HG03045 (cell line): ENCODE results near the gene SLC22A25.
"Not testable (repeated sequence)": the region's sequence is repeated elsewhere in the genome, so short reads cannot be mapped to it uniquely, and the experiment has no call there.

Experiments used
- ATAC-seq: cut with Tn5 transposase; IDR thresholded peaks from one replicate; pipeline ENCODE4 v1.9.1; 2021; ENCODE audit warnings: mild to moderate bottlenecking, moderate library complexity; ENCODE audit not compliant: unreplicated experiment

SLC22A25 gene

DNA sequence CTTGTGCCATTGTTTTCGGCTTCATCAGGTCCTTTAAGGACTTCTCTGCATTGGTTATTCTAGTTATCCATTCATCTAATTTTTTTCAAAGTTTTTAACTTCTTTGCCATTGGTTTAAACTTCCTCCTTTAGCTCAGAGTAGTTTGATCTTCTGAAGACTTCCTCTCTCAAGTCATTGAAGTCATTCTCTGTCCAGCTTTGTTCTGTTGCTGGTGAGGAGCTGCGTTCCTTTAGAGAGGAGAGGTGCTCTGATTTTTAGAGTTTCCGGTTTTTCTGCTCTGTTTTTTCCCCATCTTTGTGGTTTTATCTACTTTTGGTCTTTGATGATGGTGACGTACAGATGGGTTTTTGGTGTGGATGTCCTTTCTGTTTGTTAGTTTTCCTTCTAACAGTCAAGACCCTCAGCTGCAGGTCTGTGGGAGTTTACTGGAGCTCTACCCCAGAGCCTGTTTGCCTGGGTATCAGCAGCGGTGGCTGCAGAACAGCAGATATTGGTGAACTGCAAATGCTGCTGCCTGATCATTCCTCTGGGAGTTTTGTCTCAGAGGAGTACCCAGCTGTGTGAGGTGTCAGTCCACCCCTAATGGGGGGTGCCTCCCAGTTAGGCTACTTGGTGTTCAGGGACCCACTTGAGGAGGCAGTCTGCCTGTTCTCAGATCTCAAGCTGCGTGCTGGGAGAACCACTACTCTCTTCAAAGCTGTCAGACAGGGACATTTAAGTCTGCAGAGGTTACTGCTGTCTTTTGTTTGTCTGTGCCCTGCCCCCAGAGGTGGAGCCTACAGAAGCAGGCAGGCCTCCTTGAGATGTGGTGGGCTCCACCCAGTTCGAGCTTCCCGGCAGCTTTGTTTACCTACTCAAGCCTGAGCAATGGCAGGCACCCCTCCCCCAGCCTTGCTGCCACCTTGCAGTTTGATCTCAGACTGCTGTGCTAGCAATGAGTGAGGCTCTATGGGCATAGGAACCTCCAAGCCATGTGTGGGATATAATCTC is 7.6 kb downstream of the SLC22A25 start:
- ATAC-seq = not testable (repeated sequence)

DNA sequence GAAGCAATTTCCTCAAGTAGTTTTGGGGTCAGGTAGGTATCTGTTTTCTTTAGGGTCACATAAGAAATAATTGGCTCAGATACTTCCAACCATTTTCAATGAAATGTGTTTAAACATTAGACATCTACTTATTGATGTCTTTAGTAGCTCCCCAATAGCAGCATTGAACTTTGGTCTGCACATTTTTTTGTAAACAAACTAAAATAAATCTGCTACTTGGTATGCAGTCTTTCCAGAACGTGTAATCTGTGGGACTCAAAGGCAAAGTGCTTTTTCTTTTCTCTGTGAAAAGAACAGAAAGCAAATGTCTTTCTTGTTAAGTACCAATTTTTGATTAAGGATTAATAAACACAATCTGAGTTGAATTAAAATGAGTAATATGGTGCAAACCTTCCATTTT is 13.6 kb downstream of the SLC22A25 start:
- no peak for ATAC-seq

DNA sequence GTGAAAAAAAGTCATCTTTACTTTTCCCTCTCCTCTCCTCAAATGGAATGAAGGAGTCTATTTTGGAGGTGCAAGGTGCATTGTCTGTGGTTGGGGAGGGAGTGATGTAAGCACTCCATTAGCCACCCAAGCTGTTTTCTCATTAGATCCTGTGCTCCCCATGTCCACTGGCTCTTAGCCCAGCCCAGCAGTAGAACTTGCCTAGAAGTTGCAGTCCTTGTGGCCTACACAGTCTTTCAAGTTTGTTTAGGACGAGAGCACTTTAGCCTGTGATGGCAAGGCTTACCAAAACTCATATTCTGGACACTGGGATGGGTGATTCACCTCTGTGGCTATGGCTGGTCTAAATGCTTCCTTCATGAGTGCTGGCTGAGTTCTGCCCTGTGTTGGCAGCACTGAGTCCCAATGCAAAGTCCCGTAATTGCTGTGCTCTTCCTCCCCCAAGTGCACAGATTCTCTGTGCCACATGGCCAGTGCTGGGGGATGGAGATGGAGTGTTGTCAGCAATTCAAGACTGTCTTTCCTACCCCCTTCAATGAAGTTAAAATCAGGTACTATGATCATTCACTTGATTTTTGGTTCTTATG is 15.8 kb downstream of the SLC22A25 start:
- ATAC-seq = no peak

DNA sequence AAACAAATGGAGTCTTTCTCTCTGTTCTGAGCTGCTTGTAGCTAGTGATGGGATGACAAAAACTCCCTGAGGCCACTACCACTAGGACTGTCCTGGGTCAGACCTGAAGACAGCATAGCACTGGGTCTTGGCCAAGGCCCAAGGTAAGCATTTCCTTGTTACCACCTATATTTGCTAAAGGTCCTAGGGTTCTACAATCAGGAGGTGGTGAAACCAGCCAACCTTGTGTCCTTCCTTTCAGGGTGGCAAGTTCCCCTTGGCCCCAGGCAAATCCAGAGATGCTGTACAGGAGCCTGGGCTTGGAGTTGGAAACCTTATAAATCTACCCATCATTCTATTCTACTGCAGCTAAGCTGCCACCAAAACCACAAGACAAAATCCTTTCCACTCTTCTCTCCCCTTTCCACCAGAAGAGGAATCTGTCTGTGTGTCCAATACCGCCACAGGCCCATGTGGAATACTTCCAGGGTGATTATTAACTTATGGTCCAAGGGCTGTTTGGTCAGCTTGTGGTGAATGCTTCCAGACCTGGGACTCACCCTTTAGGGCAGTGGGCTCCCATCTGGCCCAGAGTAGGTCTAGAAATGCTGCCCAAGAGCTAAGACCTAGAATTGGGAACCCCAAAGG is 16.8 kb downstream of the SLC22A25 start:
- ATAC-seq = no peak

DNA sequence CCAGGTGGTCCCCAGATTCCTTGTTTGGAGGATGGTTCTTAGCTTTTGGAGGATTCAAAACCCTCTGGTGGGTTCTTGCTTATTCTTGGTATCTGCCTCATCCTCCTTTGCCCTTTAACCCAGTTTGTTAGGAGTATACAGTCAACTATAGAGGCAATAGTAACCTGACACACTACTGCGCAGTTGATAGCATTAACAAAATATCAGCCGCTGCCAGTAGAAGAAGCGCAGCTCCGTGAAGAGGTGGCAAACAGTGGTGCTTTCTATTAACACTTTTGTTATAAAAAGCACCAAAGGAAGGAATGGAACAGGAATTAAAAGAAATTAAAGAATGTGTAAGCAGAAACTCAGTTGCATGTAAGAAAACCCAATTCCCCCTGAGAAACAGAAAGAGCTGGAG is 29.3 kb downstream of the SLC22A25 start:
- no peak for ATAC-seq

DNA sequence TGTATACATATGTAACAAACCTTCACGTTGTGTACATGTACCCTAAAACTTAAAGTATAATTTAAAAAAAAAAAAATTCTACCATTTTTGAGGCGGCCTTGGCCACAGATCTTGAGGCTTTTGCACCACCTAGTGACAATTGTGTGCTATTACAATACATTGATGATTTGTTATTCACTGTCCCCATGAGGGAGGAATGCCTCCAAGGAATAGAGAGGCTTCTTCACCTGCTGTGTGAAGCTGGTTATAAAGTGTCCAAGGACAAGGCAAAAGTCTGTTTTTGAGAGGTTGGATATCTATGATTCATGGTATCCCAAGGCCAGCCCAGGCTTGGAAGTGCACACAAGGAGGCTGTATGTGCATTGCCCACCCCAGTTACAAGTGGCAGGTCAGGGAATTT is 30.7 kb downstream of the SLC22A25 start:
- no peak for ATAC-seq

DNA sequence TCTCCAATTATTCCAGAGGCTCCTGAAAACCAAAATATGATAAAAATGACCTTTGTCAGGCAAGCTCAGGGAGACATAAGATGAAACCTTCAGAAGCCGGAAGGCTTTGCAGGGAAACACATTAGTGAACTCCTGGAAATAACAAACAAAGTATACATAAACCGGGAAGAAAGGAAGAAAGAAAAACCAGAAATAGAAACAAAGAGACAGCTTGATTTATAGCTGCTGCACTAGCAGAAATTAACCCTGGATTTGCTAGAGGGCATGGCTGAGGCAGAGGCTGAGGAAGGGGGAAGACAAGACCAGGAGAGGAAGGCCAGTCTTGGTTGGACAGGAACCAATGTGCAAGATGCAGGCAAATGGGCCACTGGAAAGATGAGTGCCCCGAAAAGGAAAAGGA is 33.3 kb downstream of the SLC22A25 start:
- ATAC-seq = no peak
